ENCODE results near the gene CLPTM1L.

Gene CLPTM1L

GRCh38 chr5:1387059-1387755 is 42.3 kb upstream of the CLPTM1L start:
- H3K27ac ChIP-seq (ENCODE audit: low read depth, low read length) = no peak overlapping the region
- H3K4me1 ChIP-seq (ENCODE audit: control insufficient read depth, insufficient read depth, low read length) = 0 out of 2 replicates have a peak, but pooled peaks cover 5% of the 10 kb centered on the region
- no peaks in the 10 kb centered on the region for H3K9me3 ChIP-seq (ENCODE audit: control insufficient read depth, insufficient read depth, low read length)
- no peak overlapping the region for H3K4me3 ChIP-seq (ENCODE audit: low read depth, low read length)
- no peaks in the 10 kb centered on the region for H3K36me3 ChIP-seq (ENCODE audit: control insufficient read depth, insufficient read depth, low read length)
- no peak overlapping the region for H3K9ac ChIP-seq (ENCODE audit: low read depth, low read length)
- H3K27me3 ChIP-seq (ENCODE audit: control insufficient read depth, insufficient read depth, low read length) = peaks cover 53% of the 10 kb centered on the region

GRCh38 chr5:1386274-1386717 is 41.4 kb upstream of the CLPTM1L start:
- no peak overlapping the region for H3K27ac ChIP-seq (ENCODE audit: low read depth, low read length)
- H3K4me1 ChIP-seq (ENCODE audit: control insufficient read depth, insufficient read depth, low read length) = 0 out of 2 replicates have a peak, but pooled peaks cover 5% of the 10 kb centered on the region
- H3K9me3 ChIP-seq (ENCODE audit: control insufficient read depth, insufficient read depth, low read length) = no peaks in the 10 kb centered on the region
- H3K27me3 ChIP-seq (ENCODE audit: control insufficient read depth, insufficient read depth, low read length) = peaks cover 58% of the 10 kb centered on the region
- H3K4me3 ChIP-seq (ENCODE audit: low read depth, low read length) = peak overlapping the region; percentile 73
- peak overlapping the region; percentile 66 for H3K9ac ChIP-seq (ENCODE audit: low read depth, low read length)
- H3K36me3 ChIP-seq (ENCODE audit: control insufficient read depth, insufficient read depth, low read length) = no peaks in the 10 kb centered on the region

DNA sequence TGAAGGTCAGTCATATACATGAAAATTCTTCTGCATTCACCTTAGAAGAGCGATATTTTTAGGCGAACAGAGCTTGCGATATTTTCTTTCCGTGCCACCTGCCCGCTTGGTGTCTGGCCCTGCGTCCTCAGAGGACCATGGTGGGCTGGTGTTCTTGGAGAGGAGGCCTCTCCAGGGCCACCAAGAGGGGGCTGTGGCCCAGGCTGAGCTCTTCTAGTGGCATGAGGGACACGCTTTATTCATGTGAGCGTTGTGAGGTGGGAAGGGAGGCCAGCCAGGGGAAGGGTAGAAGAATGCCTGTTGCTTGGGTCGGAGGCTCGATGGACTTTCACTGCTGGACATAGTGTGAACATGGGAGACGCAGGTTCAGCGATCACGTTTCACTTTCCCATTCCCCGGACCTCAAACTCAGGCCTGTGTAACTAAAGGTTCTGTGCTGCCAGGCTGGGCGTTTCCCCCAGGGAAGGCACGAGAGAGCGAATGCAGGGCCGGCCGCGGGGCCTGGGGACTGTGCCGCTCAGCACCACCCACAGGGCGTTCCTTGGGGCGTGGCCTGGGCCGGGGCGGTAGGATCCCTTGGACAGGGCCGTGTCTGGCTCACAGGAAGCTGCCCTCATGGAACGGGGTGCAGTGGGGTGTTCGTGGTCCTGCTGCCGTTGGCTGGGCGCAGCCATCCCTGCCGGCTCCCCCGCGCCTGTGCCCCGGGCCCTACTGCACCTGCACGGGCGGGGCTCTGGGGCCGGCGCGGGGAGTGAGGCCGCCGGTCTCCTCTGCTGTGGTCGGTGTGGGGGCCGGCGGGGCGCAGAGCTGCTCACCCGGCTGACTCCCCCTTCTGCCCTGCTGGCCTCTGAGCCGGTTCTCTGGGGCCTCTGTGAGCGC is 40.7 kb upstream of the CLPTM1L start:
- Histone ChIP-seq H3K27ac (ENCODE audit: low read depth, low read length) (no peak overlapping the region), H3K27me3 (ENCODE audit: control insufficient read depth, insufficient read depth, low read length) (peaks cover 64% of the 10 kb centered on the region), H3K9ac (ENCODE audit: low read depth, low read length) (peak overlapping the region; percentile 66)

DNA sequence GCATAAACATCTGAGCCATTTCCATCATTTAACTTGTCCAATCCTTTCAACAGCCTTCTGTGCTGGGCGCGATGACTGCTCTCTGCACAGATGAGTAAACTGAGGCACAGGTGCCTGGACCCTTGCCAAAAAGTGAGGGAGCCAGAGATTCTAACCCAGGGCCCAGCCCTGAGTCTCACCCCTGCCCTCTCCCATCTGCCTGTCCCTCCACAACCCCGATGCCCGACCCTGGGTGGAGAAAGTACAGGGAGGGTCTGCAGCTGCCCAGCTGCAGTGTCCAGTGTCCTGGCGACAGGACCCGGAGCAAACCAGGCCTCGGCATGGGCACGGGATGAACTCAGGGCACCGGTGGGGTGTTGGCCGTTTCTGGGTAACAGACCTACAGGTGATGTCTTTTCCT is 39.6 kb upstream of the CLPTM1L start:
- H3K27me3 ChIP-seq (ENCODE audit: control insufficient read depth, insufficient read depth, low read length) = peaks cover 67% of the 10 kb centered on the region
- H3K4me3 ChIP-seq (ENCODE audit: low read depth, low read length) = no peak overlapping the region
- 0 out of 2 replicates have a peak, but pooled peaks cover 9% of the 10 kb centered on the region for H3K4me1 ChIP-seq (ENCODE audit: control insufficient read depth, insufficient read depth, low read length)
- no peaks in the 10 kb centered on the region for H3K9me3 ChIP-seq (ENCODE audit: control insufficient read depth, insufficient read depth, low read length)
- no peaks in the 10 kb centered on the region for H3K36me3 ChIP-seq (ENCODE audit: control insufficient read depth, insufficient read depth, low read length)
- H3K9ac ChIP-seq (ENCODE audit: low read depth, low read length) = no peak overlapping the region
- H3K27ac ChIP-seq (ENCODE audit: low read depth, low read length) = no peak overlapping the region

More for the DNA sequence above, 40.7 kb upstream of the CLPTM1L start:
- Histone ChIP-seq H3K36me3 (ENCODE audit: control insufficient read depth, insufficient read depth, low read length) (no peaks in the 10 kb centered on the region), H3K9me3 (ENCODE audit: control insufficient read depth, insufficient read depth, low read length) (no peaks in the 10 kb centered on the region), H3K4me1 (ENCODE audit: control insufficient read depth, insufficient read depth, low read length) (0 out of 2 replicates have a peak, but pooled peaks cover 7% of the 10 kb centered on the region), H3K4me3 (ENCODE audit: low read depth, low read length) (peak overlapping the region; percentile 73)

DNA sequence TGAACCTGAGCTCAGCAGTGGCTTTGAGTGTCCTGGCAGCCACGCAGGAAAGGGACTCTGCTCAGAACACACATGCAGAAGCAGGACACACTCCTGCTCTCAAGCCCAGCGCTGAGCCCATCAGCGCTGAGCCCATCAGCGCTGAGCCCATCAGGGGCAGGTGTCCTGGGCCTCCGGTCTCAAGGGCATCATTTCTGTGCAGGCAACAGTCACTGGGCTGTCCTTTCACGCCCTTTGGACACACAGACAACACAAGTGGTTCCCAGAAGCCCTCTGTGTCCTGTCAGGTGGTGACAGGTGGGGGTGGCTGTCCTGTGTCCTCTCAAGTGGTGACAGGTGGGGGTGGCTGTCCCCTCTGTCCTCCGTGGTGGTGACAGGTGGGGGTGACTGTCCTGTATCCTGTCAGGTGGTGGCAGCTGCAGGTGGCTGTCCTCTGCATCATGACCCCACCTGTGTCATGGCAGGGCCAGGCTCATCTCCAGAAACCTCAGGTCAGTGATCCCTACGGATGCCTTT is 39.0 kb upstream of the CLPTM1L start:
- Histone ChIP-seq H3K9ac (ENCODE audit: low read depth, low read length) (no peak overlapping the region), H3K4me3 (ENCODE audit: low read depth, low read length) (no peak overlapping the region), H3K9me3 (ENCODE audit: control insufficient read depth, insufficient read depth, low read length) (no peaks in the 10 kb centered on the region), H3K36me3 (ENCODE audit: control insufficient read depth, insufficient read depth, low read length) (no peaks in the 10 kb centered on the region), H3K27me3 (ENCODE audit: control insufficient read depth, insufficient read depth, low read length) (peaks cover 69% of the 10 kb centered on the region), H3K4me1 (ENCODE audit: control insufficient read depth, insufficient read depth, low read length) (0 out of 2 replicates have a peak, but pooled peaks cover 9% of the 10 kb centered on the region), H3K27ac (ENCODE audit: low read depth, low read length) (no peak overlapping the region)

GRCh38 chr5:1383344-1383743 is 38.4 kb upstream of the CLPTM1L start:
- H3K27ac ChIP-seq (ENCODE audit: low read depth, low read length) = no peak overlapping the region
- peaks cover 63% of the 10 kb centered on the region for H3K27me3 ChIP-seq (ENCODE audit: control insufficient read depth, insufficient read depth, low read length)
- no peak overlapping the region for H3K4me3 ChIP-seq (ENCODE audit: low read depth, low read length)
- H3K9me3 ChIP-seq (ENCODE audit: control insufficient read depth, insufficient read depth, low read length) = no peaks in the 10 kb centered on the region
- 0 out of 2 replicates have a peak, but pooled peaks cover 9% of the 10 kb centered on the region for H3K4me1 ChIP-seq (ENCODE audit: control insufficient read depth, insufficient read depth, low read length)
- H3K36me3 ChIP-seq (ENCODE audit: control insufficient read depth, insufficient read depth, low read length) = no peaks in the 10 kb centered on the region
- H3K9ac ChIP-seq (ENCODE audit: low read depth, low read length) = no peak overlapping the region

DNA sequence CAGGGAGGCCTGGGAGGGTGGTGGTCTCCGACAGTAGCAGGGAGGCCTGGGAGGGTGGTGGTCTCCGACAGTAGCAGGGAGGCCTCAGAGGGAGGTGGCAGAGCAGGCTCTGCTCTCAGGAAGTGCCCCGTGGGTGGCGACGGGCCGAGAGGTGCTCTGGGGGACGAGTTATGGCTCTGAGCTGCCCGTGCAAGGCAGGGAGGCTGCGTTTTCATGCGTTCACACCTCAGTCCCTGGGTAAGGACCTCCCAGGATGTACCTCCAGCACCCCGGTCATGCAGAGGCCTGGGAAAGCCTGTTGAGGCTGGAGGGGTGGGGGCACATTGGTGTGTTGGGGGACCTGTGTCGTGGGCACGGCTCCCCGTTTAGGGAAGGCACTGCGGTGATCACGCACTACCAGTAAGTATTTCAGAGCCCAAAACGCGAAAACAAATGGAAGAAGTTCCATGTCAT is 37.4 kb upstream of the CLPTM1L start:
- Histone ChIP-seq H3K4me3 (ENCODE audit: low read depth, low read length) (no peak overlapping the region), H3K9me3 (ENCODE audit: control insufficient read depth, insufficient read depth, low read length) (no peaks in the 10 kb centered on the region), H3K27me3 (ENCODE audit: control insufficient read depth, insufficient read depth, low read length) (peaks cover 52% of the 10 kb centered on the region), H3K4me1 (ENCODE audit: control insufficient read depth, insufficient read depth, low read length) (0 out of 2 replicates have a peak, but pooled peaks cover 9% of the 10 kb centered on the region), H3K9ac (ENCODE audit: low read depth, low read length) (no peak overlapping the region), H3K36me3 (ENCODE audit: control insufficient read depth, insufficient read depth, low read length) (no peaks in the 10 kb centered on the region), H3K27ac (ENCODE audit: low read depth, low read length) (no peak overlapping the region)

GRCh38 chr5:1381370-1382247 is 36.7 kb upstream of the CLPTM1L start:
- Histone ChIP-seq H3K9me3 (ENCODE audit: control insufficient read depth, insufficient read depth, low read length) (no peaks in the 10 kb centered on the region), H3K36me3 (ENCODE audit: control insufficient read depth, insufficient read depth, low read length) (no peaks in the 10 kb centered on the region), H3K4me1 (ENCODE audit: control insufficient read depth, insufficient read depth, low read length) (0 out of 2 replicates have a peak, but pooled peaks cover 9% of the 10 kb centered on the region), H3K4me3 (ENCODE audit: low read depth, low read length) (no peak overlapping the region), H3K27ac (ENCODE audit: low read depth, low read length) (no peak overlapping the region), H3K27me3 (ENCODE audit: control insufficient read depth, insufficient read depth, low read length) (peaks cover 46% of the 10 kb centered on the region), H3K9ac (ENCODE audit: low read depth, low read length) (no peak overlapping the region)

DNA sequence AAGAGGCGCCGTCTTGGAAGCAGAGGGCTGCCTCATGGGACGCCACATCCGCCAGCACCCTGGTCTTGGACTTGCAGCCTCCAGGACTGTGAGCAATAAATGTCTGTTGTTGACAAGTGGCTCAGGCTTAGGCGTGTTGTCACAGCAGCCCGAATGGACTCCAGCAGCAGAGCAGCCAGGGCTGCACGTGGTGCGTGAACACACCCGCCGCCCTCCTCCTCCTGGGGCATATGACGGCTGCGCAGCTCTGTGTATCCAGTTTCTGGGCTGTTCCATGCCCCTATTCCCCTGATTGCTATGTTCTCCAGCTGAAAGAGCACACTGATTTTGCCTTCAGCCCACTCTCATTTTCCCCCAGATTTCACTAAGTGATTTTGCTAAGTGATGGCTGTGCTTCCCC is 36.0 kb upstream of the CLPTM1L start:
- no peaks in the 10 kb centered on the region for H3K9me3 ChIP-seq (ENCODE audit: control insufficient read depth, insufficient read depth, low read length)
- H3K36me3 ChIP-seq (ENCODE audit: control insufficient read depth, insufficient read depth, low read length) = no peaks in the 10 kb centered on the region
- H3K27me3 ChIP-seq (ENCODE audit: control insufficient read depth, insufficient read depth, low read length) = peaks cover 39% of the 10 kb centered on the region
- H3K4me1 ChIP-seq (ENCODE audit: control insufficient read depth, insufficient read depth, low read length) = 0 out of 2 replicates have a peak, but pooled peaks cover 9% of the 10 kb centered on the region
- no peak overlapping the region for H3K4me3 ChIP-seq (ENCODE audit: low read depth, low read length)
- no peak overlapping the region for H3K27ac ChIP-seq (ENCODE audit: low read depth, low read length)
- no peak overlapping the region for H3K9ac ChIP-seq (ENCODE audit: low read depth, low read length)

All from HUES48 (cell line).